GM21360 (cell line): ENCODE measurements around the gene RABL6.
"Not testable (repeated sequence)": the region's sequence is repeated elsewhere in the genome, so short reads cannot be mapped to it uniquely, and the experiment has no call there.

Experiments
- ATAC-seq: cut with Tn5 transposase; IDR thresholded peaks from one replicate; pipeline ENCODE4 v1.9.1; 2021; ENCODE audit warnings: mild to moderate bottlenecking, moderate library complexity; ENCODE audit not compliant: unreplicated experiment

RABL6 gene

DNA sequence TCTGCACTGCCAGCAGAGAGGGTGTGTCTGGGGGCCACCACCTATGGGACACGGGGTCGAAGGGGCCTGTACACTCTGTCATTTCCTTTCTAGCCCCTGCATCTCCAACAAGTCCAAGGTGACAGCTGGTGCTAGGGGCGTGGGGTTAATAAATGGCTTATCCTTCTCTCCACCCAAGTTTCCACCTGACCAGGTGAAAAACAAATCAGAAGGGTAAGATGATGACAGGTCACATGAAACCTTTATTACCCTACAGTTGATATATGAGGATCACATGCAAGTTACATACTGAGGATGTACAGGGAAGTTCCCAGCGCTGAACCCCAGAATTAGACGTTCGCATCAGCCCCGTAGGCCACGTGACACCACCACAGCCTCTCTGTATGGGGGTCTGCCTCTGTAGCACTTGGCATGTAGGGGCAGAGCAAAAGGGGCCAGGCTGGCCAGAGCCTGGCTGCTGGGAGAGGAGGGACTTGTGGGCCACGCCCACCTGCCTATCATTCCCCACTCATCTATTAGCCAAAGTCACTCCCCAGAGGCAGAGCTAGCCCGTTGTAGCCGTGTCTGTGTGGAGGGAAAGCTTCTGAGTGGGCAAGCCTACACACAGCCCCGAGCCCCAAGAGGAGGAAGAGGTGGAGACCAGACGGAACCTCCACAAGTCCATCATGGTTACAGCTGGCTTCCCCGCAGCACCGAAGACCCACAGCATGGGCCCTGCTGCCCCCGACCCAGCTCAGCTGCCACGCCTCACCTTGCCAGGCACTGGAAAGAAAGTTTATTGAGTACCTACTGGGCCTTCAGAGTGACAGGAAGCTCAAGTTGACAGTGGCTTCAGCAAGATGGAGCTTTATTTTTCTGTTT, 14.4 kb upstream of the RABL6 start:
- no peak for ATAC-seq

DNA sequence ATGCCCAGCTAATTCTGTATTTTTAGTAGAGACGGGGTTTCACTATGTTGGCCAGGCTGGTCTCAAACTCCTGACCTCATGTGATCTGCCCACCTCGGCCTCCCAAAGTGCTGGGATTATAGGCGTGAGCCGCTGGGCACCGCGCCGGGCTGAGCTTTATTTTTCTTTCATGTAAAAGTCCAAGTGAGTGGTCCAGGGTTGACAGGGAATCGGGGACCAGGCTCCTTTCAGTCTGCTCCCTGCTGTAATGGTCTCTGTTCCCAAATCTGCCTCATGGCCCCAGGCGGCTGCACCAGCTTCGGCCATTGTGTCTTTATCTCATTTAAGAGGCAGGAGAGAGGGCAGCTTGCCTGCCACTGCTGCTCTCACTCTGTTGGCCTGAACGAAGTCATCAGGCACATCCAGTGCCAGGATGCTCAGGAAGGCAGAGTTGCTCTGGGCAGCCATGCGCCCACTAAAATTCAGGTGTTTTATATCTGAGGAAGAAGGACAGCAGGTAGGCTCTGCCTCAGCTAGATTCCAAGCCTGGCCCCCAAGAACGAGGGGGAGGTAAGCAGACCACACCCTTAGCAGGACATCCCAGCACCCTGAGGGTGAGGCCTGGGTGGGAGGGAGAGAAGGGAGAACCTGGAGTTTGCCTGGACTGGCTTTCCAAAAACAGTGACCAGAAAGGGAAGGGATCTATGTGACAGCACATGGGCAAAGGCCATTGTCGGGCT, 13.3 kb upstream of the RABL6 start:
- ATAC-seq, result no peak

DNA sequence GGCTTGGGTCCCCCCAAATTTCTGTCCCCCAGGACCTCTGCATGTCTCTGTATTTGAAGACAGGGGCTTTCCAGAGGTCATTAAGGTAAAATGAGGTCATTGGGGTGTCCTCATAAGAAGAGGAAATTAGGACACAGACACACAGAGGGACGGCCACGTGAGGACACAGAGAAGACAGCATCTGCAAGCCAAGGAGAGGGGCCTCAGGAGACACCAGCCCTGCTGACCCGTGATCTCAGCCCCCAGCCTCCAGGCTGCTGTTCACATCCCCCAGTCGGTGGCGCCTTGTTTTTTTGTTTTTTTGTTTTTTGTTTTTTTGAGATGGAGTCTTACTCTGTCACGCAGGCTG, 12.8 kb upstream of the RABL6 start:
- ATAC-seq, result no peak

DNA sequence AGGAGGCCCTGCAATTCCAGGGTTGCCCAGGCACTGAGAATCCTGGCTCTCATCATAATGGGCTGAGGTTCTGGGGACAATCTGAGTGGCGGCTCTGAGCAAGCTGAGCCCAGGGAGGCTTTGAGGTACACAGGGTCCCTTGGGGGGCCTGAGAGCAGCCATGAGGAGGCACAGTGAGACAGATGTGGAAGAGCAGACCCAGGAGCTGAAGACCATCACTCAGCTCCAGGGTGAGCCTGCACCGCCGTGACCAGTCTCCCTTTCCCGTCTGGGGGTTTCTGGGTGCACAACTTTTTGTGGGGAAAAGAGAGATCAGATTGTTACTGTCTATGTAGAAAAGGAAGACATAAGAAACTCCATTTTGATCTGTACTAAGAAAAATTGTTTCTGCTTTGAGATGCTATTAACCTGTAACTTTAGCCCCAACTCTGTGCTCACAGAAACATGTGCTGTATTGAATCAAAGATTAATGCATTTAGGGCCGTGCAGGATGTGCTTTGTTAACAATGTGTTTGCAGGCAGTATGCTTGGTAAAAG, 11.4 kb upstream of the RABL6 start, which contains the start of gene CCDC183:
TSS of gene CCDC183 (plus strand) at position 101 of the 537 bp plus-strand sequence. CDS start at position 161, 60 bp downstream.
- ATAC-seq, result no peak

DNA sequence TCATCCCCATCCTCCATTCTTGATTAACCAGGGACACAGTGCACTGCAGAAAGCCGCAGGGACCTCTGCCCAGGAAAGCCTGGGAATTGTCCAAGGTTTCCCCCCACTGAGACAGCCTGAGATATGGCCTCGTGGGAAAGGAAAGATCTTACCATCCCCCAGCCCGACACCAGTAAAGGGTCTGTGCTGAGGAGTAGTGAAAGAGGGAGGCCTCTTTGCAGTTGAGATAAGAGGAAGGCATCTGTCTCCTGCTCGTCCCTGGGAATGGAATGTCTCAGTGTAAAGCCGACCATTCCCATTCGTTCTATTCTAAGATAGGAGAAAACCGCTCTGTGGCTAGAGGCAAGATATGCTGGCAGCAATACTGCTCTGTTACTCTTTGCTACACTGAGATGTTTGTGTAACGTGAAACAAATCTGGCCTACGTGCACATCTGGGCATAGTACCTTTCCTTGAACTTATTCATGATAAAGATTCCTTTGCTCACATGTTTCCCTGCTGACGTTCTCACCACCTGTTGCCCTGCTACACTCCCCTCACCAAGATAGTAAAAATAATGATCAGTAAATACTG, 10.9 kb upstream of the RABL6 start:
- not testable (repeated sequence) for ATAC-seq

DNA sequence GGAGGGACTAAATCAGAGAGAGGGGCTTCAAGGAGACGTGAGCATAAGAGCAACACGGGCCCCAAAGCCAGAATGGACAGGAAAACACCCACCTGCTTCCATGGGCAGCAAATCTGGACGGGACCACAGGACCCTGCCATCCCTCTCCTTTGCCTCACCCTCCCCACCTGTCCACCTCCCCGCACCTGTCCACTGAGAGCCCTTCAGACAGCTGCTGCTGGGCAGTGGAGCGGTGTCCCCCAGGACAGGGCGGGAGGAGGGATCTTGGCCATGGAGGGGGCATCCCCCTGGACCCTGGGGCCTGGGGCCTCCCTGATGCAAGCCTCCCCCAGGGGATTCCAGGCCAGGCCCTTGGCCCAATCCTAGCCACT, 9.1 kb upstream of the RABL6 start:
- ATAC-seq, result no peak

DNA sequence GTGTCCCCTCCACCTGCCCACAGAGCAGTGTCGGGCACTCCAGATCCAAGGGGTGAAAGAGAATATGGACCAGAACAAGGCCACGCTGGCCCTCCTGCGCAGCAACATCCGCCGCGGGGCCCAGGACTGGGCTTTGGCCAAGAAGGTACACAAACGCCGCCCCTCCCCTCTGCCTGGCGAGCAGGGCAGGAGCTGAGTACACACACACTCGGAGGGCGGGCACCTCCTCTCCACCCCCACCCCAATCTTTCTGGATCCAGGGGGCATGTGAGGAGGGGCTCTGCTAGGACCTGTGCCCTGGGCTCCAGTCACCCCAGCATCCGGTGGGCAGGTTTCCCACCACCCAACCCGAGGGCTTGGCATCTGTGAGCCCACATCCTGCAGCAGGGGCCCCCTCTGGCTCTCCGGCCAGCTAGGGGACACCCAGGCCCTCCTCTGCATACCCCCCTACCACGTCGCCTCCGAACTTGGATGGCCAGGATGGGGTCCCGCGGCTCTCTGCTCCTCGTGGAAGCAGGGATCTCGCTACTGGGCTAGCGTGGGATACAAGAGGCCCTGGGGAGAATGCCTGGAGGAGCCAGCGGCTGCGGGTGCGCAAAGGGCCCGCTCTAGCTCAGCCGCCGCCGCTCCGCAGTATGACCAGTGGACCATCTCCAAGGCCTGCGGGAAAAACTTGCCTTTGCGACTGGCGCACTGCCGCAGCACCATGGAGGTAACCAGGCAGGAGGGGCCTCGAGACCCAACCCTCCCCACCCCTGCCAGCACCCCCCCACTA, 8.5 kb upstream of the RABL6 start:
- no peak for ATAC-seq

DNA sequence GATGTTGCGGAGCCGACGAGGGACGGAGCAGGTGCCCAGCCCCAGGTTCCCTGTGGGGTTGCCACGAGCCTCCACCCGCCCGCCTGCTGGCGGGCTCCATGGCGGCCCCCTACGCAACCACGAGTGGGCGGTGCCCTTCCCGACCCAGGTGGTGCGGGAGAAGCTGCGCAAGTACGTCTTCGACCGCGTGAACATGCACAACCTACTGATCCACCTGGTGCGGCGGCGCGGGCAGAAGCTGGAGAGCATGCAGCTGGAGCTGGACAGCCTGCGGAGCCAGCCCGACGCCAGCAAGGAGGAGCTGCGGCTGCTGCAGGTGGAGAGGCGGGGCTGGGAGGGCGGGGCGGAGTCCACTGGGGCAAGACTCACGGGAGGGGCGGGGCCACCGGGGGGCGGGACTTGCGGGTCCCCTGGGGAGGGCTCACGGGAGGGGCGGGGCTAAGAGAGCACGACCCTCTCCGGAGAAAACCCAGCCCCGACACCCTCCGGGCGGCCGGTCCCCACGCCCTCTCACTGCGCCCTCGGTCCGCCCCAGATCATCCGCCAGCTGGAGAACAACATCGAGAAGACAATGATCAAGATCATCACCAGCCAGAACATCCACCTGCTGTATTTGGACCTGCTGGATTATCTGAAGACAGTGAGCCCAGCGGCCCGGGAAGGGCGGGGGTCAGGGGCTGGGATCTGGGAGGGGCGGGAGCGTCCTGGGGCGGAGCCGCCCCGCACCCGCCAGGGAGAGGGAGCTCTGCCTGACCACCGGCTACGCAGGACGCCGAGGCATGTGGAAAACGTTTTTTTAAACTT, 7.7 kb upstream of the RABL6 start:
- peak; percentile 44 for ATAC-seq

DNA sequence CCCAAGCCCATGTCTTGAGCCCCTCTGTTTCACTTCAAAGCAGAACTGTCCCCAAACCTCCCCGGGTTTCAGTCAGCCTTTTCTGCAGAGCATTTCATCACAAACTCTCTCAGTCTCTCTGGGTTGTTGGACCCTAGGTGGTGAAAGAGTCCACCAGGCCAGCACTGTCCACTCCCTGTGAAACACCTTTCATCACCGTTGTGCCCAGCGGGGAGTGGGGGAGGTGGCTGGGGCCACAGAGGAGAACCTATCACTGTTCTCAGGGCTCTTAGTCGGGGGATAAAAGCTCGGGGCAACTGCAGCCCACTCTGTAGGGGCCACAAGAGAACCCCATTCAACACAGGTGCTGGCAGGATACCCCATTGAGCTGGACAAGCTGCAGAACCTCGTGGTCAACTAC, 5.4 kb upstream of the RABL6 start:
- ATAC-seq, result no peak

DNA sequence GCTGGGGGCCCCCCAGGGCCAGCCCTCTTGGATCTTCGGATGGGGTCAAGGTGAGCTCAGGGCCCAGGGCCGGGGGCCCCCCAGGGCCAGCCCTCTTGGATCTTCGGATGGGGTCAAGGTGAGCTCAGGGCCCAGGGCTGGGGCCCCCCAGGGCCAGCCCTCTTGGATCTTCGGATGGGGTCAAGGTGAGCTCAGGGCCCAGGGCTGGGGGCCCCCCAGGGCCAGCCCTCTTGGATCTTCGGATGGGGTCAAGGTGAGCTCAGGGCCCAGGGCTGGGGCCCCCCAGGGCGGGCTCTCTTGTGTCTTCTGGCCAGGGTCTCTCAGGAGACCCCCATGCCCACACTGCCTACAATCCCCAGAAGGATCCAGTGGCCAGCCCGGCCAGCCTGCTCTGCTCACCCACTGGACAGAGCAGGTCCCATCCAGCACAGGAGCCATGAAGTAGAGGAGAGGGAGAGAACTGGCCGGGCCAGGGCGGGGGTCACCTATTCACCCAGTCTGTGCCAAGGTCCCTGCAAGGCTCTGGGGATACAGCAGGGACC, 4.7 kb upstream of the RABL6 start:
- not testable (repeated sequence) for ATAC-seq

DNA sequence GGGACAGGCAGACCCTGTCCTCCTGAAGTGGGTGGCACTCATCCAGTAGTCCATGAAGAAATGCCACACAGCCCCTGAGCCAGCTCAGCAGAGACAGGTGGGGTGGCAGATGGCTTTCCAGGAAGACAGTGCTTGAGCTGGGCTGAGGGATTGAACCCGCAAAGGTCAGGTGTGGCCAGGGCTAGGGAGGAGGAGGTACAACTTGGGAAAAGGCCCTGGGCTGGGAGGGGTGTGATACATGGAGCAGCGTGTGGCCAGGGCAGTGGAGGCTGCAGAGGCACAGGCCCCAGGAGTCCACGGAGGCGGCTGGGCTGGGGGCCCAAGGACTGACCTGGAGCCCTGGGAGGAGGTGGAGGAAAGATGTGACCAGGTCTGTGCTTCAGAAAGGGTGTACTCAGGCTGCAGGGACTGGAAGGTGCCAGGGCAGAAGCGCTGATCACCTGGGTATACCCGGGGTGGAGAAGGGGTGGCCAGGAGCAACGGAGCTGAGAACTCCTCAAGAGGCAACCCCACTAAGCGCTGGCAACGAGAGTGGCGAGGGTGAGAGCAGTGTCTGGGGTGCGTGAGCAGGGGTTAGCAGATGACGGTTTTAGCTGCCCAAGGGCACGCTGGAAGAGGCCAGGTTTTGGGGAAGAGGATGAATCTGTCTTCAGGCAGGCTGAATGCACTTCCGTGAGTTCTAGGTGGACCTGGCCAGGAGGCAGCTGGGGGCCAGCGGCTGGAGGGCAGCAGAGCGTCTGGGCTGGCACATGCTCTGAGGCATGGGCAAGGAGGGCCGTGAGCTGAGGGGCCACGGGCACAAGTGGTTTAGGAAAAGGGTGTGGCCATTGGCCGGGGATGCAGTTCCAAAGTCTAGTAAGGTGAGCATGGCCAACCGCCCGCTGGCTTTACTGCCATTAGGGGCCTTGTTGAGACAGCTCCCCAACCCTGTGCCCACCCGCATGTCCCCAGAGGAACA, 3.9 kb upstream of the RABL6 start:
- ATAC-seq, result no peak

DNA sequence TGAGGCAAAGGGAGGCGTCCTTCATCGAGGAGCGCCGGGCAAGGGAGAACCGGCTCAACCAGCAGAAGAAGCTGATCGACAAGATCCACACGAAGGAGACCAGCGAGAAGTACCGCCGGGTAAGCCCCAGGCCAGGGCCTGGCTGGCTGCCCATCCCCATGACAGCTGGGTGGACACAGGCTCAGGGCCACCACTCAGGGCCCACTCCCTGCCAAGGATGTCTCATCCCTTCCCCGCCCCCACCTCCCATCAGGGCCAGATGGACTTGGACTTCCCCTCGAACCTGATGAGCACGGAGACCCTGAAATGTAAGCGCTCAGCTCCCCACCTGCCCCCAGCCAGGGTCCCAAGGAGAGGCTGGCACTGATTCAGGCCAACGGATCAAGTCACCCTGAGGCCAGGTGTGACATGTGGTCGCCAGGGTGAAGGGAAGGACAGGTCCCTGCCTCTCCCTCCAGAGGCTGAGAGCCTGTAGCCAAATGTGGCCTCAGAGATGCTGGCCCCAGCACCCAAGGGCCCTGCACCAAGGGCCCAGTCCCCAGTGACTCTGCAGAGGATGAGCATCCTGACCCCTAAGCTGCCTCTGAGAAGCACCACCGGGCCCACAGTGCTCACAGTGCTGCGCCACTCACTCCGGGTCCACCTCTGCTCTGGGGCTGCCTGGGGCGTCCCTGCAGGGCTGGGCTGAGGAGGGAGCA, 3.1 kb upstream of the RABL6 start:
- ATAC-seq, result no peak

DNA sequence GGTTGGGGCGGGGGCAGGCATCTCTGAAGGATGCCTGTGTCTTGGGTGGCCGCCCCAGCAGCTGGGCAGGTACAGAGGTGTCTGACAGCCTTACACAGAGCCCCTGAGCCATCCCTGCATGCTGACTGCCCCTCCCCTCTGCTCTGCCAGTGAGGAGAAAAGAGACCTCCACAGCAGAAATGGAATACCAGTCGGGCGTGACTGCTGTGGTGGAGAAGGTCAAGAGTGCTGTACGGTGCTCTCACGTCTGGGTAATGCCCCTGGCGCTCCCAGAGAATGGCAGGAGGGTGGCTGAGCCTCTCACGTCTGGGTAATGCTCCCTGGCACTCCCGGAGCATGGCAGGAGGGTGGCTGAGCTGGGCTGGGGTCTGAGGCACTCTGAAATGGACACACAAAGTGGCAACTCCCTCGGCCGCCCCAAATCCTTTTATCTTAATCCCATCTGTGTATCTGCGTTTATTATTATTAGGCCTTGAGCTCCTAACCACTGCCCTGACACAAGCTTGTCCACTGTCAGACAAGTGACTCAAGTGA, 2.5 kb upstream of the RABL6 start:
- ATAC-seq, result no peak

DNA sequence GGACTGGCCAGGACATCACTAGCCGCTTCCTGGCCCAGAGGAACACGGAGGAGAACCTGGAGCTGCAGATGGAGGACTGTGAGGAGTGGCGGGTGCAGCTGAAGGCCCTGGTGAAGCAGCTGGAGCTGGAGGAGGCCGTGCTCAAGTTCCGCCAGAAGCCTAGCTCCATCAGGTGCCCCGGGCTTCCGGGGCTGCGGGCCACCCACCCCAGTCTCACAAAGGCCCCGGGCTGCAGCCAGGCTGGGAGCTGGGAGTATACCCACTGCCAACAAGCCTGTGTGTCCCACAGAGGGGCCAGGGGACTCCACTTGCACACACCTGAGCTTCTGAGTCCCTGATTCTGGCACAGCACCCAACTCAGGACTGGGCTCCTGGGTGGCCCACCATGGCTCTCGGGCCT, 1.7 kb upstream of the RABL6 start:
- ATAC-seq, result no peak

DNA sequence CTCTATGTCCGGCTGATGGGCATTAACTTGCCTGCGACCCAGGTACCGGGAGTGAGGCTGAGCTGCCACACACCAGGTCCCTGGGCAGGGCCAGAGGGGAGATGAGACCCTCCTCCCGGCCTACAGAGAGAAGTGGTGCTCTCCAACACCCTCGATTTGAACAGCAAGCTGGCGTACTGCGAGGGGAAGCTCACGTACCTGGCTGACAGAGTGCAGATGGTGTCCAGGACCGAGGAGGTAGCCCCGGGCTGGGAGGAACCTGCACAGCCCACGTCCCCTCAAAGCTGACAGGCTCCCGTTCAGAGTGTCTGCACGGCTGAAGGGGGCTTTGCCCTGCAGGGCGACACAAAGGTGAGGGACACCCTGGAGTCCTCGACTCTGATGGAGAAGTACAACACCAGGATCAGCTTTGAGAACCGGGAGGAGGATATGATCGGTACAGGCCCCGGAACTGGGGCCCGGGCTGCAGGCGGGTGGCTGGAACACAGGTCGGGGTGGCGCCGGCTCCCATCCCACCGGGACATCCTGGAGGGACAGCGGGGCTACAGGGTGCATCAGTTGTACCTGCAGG, 1.0 kb upstream of the RABL6 start:
- no peak for ATAC-seq

DNA sequence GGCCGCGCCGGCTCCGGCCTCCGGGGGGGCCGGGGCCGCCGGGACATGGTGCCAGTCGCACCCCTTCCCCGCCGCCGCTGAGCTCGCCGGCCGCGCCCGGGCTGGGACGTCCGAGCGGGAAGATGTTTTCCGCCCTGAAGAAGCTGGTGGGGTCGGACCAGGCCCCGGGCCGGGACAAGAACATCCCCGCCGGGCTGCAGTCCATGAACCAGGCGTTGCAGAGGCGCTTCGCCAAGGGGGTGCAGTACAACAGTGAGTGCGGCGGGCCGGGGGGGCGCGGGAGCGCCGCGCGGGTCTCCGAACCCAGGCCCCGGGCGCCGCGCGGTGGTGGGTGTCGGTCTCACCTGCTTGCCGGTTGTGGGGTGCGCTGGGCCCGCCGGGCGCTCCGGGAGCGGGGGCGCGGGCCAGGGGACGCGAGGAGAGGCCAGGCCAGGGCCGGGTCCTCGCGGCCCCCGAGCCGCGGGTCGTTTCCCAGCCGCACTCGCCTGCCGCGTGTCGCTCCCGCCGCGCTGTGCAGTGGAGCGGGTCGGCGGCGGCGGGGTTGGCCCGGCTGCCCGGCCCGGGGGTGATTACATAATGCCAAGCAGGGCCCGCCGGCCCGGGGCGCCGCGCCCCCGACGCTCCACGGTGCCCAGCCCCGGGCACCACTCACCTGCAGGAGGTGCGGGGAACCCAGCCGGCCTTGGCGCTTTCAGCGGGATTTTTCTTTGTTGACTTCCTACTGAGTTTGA, 492 bp downstream of the RABL6 start:
- peak; percentile 26 for ATAC-seq

DNA sequence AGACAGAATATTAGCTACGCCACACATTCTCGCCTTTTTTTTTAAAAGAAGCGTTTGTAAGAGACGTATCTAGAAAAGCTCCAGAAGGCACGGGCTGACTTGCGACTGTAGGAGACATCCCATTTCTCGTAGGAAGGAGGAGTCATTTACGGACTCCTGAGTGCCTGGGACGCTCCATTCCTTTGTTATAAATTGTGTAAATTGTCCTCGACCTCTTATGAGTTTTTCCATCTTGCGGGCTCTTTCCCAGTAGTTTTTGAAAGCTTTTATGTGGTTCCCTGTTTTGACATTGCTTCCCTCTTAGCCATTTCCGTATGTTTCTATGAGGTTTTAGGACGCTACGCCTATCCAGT, 1.0 kb downstream of the RABL6 start:
- no peak for ATAC-seq
